NCI-H2196 treated with DMSO at 0.1 percent for 48 hours (cell line): Measurements from ENCODE around the gene EBLN1.
"Not testable (repeated sequence)": the region's sequence is repeated elsewhere in the genome, so short reads cannot be mapped to it uniquely, and the experiment has no call there.

Experiments used
- DNase-seq: peaks from one replicate; lab custom pipeline; 2025; ENCODE audit not compliant: unreplicated experiment; lab: John Stamatoyannopoulos, UW

The EBLN1 gene

GRCh38 chr10:22228167-22228938, 10.5 kb upstream of the EBLN1 start:
- DNase-seq: no peak

DNA sequence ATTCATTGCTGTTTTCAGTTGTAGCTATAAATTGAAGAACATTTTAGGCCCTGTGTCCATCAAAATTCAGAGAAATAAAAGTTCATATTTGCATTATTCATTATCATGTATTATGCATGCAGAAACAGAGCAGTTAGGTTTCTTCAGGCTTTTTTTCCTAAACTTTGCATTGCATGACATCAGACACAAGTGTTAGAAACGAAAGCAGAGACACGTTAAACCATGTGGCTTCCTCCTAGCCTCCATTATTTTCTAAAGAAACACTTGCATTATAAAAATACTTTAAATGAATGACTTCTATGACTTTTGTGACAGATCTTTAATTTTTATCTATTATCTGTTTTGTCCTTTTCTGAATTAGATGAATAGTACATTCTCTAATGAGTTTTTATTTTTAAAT, 8.8 kb upstream of the EBLN1 start:
- DNase-seq: no peak

DNA sequence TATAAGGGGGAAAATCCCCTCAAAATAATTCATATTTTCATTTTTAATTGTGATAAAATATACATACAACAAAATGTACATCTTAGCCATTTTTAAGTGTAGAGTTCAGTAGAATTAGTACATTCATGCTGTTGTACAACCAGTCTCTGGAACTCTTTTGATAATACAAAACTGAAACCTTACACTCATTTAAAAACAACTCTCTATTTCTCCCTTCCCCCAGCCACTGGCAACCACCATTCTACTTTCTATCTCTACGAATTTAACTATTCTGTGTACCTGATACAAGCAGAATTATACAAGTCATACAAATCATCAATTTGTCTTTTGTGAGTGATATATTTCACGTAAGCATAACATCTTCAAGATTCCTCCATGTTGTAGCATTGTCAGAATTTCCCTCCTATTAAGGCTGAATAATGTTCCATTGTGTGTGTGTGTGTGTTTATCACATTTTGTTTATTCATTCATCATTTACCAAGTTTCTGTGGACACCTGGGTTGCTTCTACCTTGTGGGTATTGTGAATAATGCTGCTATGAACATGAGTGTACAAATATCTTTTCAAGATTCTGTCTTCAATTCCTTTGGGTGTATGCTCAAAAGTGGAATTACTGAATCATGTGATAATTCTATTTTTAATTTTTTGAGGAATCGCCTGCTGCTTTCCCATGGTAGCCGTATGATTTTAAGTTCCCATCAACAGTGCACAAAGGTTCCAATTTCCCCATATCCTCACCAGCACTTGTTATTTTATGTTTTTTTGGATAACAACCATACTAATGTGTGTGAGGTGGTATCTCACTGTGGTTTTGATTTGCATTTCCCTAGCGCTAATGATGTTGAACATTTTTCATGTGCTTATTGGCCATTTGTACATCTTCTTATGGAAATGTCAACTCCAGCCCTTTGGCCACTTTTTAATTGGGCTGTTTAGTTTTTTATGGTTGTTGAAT, 4.7 kb upstream of the EBLN1 start:
- DNase-seq: no peak

DNA sequence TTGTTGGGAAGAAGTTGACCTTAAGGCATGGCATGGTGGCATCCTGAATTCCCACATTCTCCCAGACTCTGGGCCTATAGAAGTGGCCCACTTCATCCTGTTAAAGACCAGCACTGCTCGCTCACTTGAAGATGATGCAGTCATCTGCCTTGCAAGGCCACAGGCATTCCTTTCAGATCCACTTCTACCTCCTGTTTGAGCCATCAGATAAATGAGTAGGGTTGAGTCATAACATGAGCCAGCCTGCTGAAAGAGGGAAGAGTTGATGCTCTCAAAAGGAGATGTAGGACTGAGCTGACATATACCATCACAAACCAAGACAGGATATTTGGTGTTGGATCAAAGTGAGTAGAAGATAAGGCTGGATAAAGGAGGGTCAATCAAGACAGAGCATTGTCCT, 1.5 kb upstream of the EBLN1 start:
- no peak for DNase-seq

DNA sequence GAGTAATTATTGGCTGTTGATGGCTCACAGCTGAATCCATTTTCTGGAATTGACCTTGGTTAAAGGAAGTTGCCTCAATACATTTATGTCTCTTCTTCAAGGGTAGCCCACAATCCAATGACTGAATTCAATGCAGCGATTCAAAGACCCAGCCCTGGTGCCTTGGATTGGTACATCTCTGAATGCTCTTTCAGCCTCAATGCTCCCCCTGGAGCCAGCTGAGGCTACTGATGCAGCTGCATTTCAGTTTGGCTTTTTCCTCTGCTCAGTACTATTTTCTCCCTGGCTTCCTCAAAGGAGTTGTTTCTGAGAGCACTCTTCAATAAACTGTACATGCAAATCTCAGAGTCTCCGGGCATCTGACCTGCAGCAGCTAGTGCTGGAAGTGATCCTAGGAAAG, 633 bp upstream of the EBLN1 start:
- DNase-seq: no peak

DNA sequence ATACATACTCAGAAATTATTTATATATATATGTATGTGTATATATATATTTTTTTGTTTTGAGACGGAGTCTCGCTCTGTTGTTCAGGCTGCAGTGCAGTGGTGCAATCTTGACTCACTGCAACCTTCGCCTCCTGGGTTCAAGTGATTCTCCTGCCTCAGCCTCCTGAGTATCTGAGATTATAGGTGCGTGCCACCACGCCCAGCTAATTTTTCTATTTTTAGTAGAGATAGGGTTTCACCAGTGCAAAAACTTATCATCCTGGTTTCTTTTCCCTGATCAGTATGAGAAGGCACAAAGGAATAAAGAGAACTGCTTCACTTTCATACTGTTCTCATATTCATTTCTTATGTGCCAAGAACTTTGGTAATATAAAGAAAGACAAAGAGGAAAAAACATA, 731 bp downstream of the EBLN1 start:
- not testable (repeated sequence) for DNase-seq

DNA sequence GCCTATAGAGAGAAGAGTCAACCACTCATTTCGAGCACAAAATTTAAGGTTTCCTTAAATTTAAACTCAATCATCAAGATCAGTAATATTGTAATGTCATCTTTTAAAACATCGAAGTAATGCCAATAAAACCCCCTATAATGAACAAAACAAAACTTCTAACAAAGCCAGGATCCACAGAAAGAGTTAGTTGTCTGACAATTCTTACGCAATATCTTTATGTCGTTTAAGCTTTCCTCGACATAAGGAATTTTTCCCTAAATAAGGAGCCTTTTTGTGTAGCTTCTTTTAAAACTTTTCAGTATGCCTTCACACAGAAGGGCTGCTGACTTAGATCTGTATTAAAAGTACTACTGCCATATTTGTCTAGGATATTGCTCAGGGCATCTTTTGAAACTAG, 7.5 kb downstream of the EBLN1 start:
- no peak for DNase-seq

DNA sequence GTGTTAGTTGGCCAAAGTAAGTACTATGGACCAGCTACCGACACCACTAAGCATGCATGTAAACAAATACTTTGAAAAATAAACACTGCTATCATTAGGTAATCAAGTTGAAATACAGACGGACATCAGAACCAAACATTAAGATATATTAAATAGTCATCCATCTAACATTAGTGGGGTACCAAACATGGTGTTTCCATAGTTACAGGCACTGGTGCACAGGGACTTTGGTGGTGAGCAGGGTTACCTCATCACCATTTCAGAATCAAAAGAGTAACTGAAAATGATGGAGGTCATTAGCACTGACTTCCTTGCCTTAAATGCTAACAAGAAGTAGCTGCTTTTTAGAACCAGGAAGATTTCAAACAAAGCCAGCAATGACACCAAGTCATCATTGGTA, 23.9 kb downstream of the EBLN1 start:
- DNase-seq: no peak

GRCh38 chr10:22185586-22185985, 32.2 kb downstream of the EBLN1 start:
- no peak for DNase-seq

- no peak for DNase-seq
Observed at GRCh38 chr10:22183771-22184461, 33.9 kb downstream of the EBLN1 start.

DNA sequence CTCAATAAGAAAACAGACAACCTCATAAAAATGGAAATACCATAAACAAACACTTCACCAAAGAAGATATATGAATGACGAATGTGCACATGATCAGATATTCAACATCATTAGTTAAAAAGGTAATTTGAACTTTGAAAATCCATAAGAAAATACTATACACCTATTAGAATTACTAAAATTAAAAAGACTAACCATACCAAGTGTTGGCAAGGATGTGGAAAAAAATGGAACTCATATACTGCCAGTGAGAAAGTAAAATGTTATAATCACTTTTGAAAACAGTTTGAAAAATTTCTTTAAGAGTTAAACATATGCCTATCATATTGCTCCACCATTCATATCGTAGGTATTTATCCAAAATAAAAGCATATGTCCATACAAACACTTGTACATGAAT, 37.1 kb downstream of the EBLN1 start:
- no peak for DNase-seq

DNA sequence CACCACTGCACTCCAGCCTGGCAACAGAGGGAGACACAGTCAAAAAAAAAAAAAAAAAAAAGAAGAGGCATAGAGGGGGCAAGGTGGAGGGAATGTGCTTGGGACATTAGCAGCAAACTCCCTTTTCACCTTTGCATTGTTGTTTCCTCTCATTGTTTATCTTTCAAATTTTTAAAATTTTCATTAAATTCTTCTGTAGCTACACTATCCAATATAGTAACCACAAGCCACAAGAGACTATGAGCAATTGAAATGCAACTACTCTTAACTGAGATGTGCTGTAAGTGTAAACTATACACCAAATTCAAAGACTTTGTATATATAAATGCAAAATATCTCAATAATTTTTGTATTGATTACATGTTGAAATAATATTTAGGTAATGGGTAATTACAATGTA, 43.4 kb downstream of the EBLN1 start:
- DNase-seq: no peak

- DNase-seq: no peak
Observed at GRCh38 chr10:22171131-22171530, 46.7 kb downstream of the EBLN1 start.

- DNase-seq: no peak
Observed at GRCh38 chr10:22170582-22170981, 47.2 kb downstream of the EBLN1 start.

- no peak for DNase-seq
Observed at GRCh38 chr10:22159979-22160378, 57.8 kb downstream of the EBLN1 start.

DNA sequence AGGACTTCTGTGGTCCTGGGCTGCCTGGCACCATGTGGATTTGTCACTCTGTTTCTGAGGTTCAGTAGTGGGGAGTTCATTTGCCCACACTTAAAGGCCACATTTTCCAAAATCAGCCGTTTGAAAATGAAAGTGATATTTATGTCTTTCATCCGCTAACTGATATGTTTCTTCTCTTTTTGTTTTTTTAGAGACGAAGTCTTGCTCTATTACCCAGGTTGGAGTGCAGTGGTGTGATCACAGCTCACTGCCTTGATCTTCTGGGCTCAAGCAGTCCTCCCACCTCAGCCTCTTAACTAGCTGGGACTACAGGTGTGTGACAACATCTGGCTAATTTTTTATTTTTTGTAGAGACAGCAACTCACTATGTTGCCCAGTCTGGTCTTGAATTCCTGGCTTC, 58.6 kb downstream of the EBLN1 start:
- DNase-seq: no peak
